ENCODE results near the gene ZNF821. TPM values are rescaled to one million over a fixed set of nuclear protein-coding genes. Genes with fewer than 3 reads are reported as not detected.
"Not testable (repeated sequence)": the region's sequence is repeated elsewhere in the genome, so short reads cannot be mapped to it uniquely, and the experiment has no call there.

ZNF821 gene
- total and polyA plus RNA-seq, 7 donors: 2.3 to 16.8 (median 9.5) TPM

GRCh38 chr16:71916397-71916920, 32.5 kb upstream of the ZNF821 start:
- TF ChIP-seq POLR2A (IDR thresholded peaks at IDR 0.05) (no peak), POLR2AphosphoS5 (IDR thresholded peaks at IDR 0.05) (no peak), EP300 (IDR thresholded peaks at IDR 0.05) (no peak), CTCF (IDR thresholded peaks at IDR 0.05) (no peak)
- H3K27ac ChIP-seq: peak overlapping the region in 2 of 4 donors; percentile 46 to 58
- H3K4me1 ChIP-seq: peaks cover 0 to 57% (median 53%) of the 10 kb centered on the region in 4 donors
- no peaks in the 10 kb centered on the region for H3K27me3 ChIP-seq
- peaks cover 11 to 43% (median 23%) of the 10 kb centered on the region in 4 donors for H3K36me3 ChIP-seq
- DNase-seq: no peak
- WGBS, 2 donors: 90% methylated on average over 11 of the region's 11 CpGs
- intact Hi-C loops (cut with DNase I): no loop called here
- H3K9me3 ChIP-seq: no peaks in the 10 kb centered on the region
- no peak overlapping the region for H3K4me3 ChIP-seq

GRCh38 chr16:71915350-71915749, 31.4 kb upstream of the ZNF821 start:
- no peak for DNase-seq
- H3K27ac ChIP-seq: no peak overlapping the region
- WGBS, 2 donors: 97% methylated on average over 2 of the region's 2 CpGs
- no peak overlapping the region for H3K4me3 ChIP-seq
- TF ChIP-seq EP300 (IDR thresholded peaks at IDR 0.05) (no peak), POLR2A (IDR thresholded peaks at IDR 0.05) (no peak)
- intact Hi-C loops (cut with DNase I): no loop called here
- peaks cover 6 to 32% (median 13%) of the 10 kb centered on the region in 4 donors for H3K36me3 ChIP-seq
- no peaks in the 10 kb centered on the region for H3K27me3 ChIP-seq
- no peaks in the 10 kb centered on the region for H3K9me3 ChIP-seq
- H3K4me1 ChIP-seq: peaks cover 0 to 66% (median 63%) of the 10 kb centered on the region in 4 donors

GRCh38 chr16:71914802-71915201, 30.8 kb upstream of the ZNF821 start:
- no peaks in the 10 kb centered on the region for H3K9me3 ChIP-seq
- peaks cover 3 to 26% (median 11%) of the 10 kb centered on the region in 4 donors for H3K36me3 ChIP-seq
- 67 to 73% methylated on average over 2 of the region's 2 CpGs for WGBS, 2 donors
- intact Hi-C loops (cut with DNase I): no loop called here
- no peak overlapping the region for H3K27ac ChIP-seq
- H3K4me1 ChIP-seq: peaks cover 0 to 71% (median 67%) of the 10 kb centered on the region in 4 donors
- no peak overlapping the region for H3K4me3 ChIP-seq
- no peak for DNase-seq
- TF ChIP-seq POLR2A (IDR thresholded peaks at IDR 0.05) (no peak), POLR2AphosphoS5 (IDR thresholded peaks at IDR 0.05) (no peak), CTCF (IDR thresholded peaks at IDR 0.05) (no peak), EP300 (IDR thresholded peaks at IDR 0.05) (no peak)
- H3K27me3 ChIP-seq: no peaks in the 10 kb centered on the region

- intact Hi-C loops (cut with DNase I): no loop called here
- peaks cover 0 to 71% (median 61%) of the 10 kb centered on the region in 4 donors for H3K4me1 ChIP-seq
- H3K4me3 ChIP-seq: no peak overlapping the region
- H3K9me3 ChIP-seq: no peaks in the 10 kb centered on the region
- WGBS, 2 donors: 85% methylated on average over 6 of the region's 6 CpGs
- TF ChIP-seq POLR2A (IDR thresholded peaks at IDR 0.05): no peak
- no peak for TF ChIP-seq EP300 (IDR thresholded peaks at IDR 0.05)
- no peak for TF ChIP-seq CTCF (IDR thresholded peaks at IDR 0.05)
- TF ChIP-seq POLR2AphosphoS5 (IDR thresholded peaks at IDR 0.05): no peak
- H3K27me3 ChIP-seq: no peaks in the 10 kb centered on the region
- no peak for DNase-seq
- H3K36me3 ChIP-seq: peaks cover 0 to 18% (median 6%) of the 10 kb centered on the region in 4 donors
- no peak overlapping the region for H3K27ac ChIP-seq
These were observed 28.7 kb upstream of the ZNF821 start for GRCh38 chr16:71912534-71913275.

GRCh38 chr16:71911121-71911520, 27.1 kb upstream of the ZNF821 start:
- no peak overlapping the region for H3K4me3 ChIP-seq
- TF ChIP-seq CTCF (IDR thresholded peaks at IDR 0.05): no peak
- TF ChIP-seq EP300 (IDR thresholded peaks at IDR 0.05): no peak
- no peak for TF ChIP-seq POLR2AphosphoS5 (IDR thresholded peaks at IDR 0.05)
- TF ChIP-seq POLR2A (IDR thresholded peaks at IDR 0.05): no peak
- 28 to 75% methylated on average over 7 of the region's 7 CpGs for WGBS, 2 donors
- H3K27ac ChIP-seq: no peak overlapping the region
- peaks cover 0 to 58% (median 46%) of the 10 kb centered on the region in 4 donors for H3K4me1 ChIP-seq
- DNase-seq: no peak
- no peaks in the 10 kb centered on the region for H3K27me3 ChIP-seq
- H3K9me3 ChIP-seq: no peaks in the 10 kb centered on the region
- intact Hi-C loops (cut with DNase I): no loop called here
- H3K36me3 ChIP-seq: peaks cover 0 to 5% (median 4%) of the 10 kb centered on the region in 4 donors

GRCh38 chr16:71905765-71906164, 21.8 kb upstream of the ZNF821 start:
- intact Hi-C loops (cut with DNase I); H3K27me3 ChIP-seq; H3K36me3 ChIP-seq; H3K4me3 ChIP-seq; H3K9me3 ChIP-seq; H3K27ac ChIP-seq; DNase-seq: not testable (repeated sequence)
- 71 to 86% methylated on average over 6 of the region's 6 CpGs for WGBS, 2 donors
- H3K4me1 ChIP-seq: peaks cover 0 to 60% (median 37%) of the 10 kb centered on the region in 4 donors

All from sigmoid colon (tissue), 7 donors.